ENCODE data around the gene CLEC19A. TPM values are rescaled to one million over a fixed set of nuclear protein-coding genes. Genes with fewer than 3 reads are reported as not detected.

Gene CLEC19A
- total RNA-seq, 1 experiment from 2014 or later = 0.09 TPM

GRCh38 chr16:19331794-19332193 is 46.3 kb downstream of the CLEC19A start:
- no peak for DNase-seq (ENCODE audit: low spot score)
- H3K4me3 Mint-ChIP-seq = no peak overlapping the region
- H3K36me3 Mint-ChIP-seq = peaks cover 5% of the 10 kb centered on the region; the same call in 1 of the 2 replicates
- TF ChIP-seq TCF7 (CRISPR knock-in tag; IDR thresholded peaks at IDR 0.05; ENCODE audit: low read depth) (no peak), ATF1 (CRISPR knock-in tag; IDR thresholded peaks at IDR 0.05) (no peak), GTF2I (CRISPR knock-in tag; conservative IDR thresholded peaks at IDR 0.05) (no peak)
- CTCF ChIA-PET = interaction anchor here (0.5 kb wide), 1 partner anchor 169 kb away, joined by 3 read pairs; no protein-coding TSS in a partner anchor
- H3K4me1 Mint-ChIP-seq = peaks cover 4% of the 10 kb centered on the region; the same call in 1 of the 2 replicates
- peaks cover 20% of the 10 kb centered on the region for H3K9me3 Mint-ChIP-seq
- POLR2A ChIA-PET = no interaction called here
- no peak for ATAC-seq
- no peaks in the 10 kb centered on the region; the same call in 1 of the 2 replicates for H3K27me3 Mint-ChIP-seq (ENCODE audit: low read depth)
- no peak overlapping the region for H3K27ac Mint-ChIP-seq

GRCh38 chr16:19338335-19338734 is 52.8 kb downstream of the CLEC19A start:
- Mint-ChIP-seq H3K27ac (no peak overlapping the region), H3K36me3 (0 out of 2 replicates have a peak, but pooled peaks cover 3% of the 10 kb centered on the region), H3K4me3 (no peak overlapping the region), H3K9me3 (peaks cover 28% of the 10 kb centered on the region), H3K4me1 (no peaks in the 10 kb centered on the region), H3K27me3 (ENCODE audit: low read depth) (peaks cover 5% of the 10 kb centered on the region; the same call in 1 of the 2 replicates)
- ChIA-PET POLR2A (no interaction called here), CTCF (interaction anchor here (0.8 kb wide), 1 partner anchor 392 kb away, joined by 3 read pairs; no protein-coding TSS in a partner anchor)
- ATAC-seq (peak; percentile 44), DNase-seq (ENCODE audit: low spot score) (no peak)
- peak; percentile 55; the same call in 1 of the 2 replicates for TF ChIP-seq USF1 (CRISPR knock-in tag; IDR thresholded peaks at IDR 0.05)
- no peak for TF ChIP-seq PRDM15 (CRISPR knock-in tag; IDR thresholded peaks at IDR 0.05)
- no peak for TF ChIP-seq ZNF138 (CRISPR knock-in tag; conservative IDR thresholded peaks at IDR 0.05)
- TF ChIP-seq ETV6 (CRISPR knock-in tag; IDR thresholded peaks at IDR 0.05) = no peak
- TF ChIP-seq USF2 (CRISPR knock-in tag; IDR thresholded peaks at IDR 0.05) = peak; percentile 77
- TF ChIP-seq SP1 (CRISPR knock-in tag; conservative IDR thresholded peaks at IDR 0.05) = no peak
- no peak for TF ChIP-seq JUN (CRISPR knock-in tag; IDR thresholded peaks at IDR 0.05)
- TF ChIP-seq NFYB (CRISPR knock-in tag; conservative IDR thresholded peaks at IDR 0.05; ENCODE audit: low read depth) = 0 out of 2 replicates have a peak, but pooled peaks have one; percentile 12

GRCh38 chr16:19344224-19344801 is 58.8 kb downstream of the CLEC19A start:
- Mint-ChIP-seq H3K4me3 (no peak overlapping the region), H3K27ac (no peak overlapping the region), H3K9me3 (peaks cover 28% of the 10 kb centered on the region), H3K27me3 (ENCODE audit: low read depth) (peaks cover 5% of the 10 kb centered on the region; the same call in 1 of the 2 replicates), H3K4me1 (peaks cover 36% of the 10 kb centered on the region), H3K36me3 (0 out of 2 replicates have a peak, but pooled peaks cover 3% of the 10 kb centered on the region)
- no peak for DNase-seq (ENCODE audit: low spot score)
- ChIA-PET POLR2A (no interaction called here), CTCF (interaction anchor here (0.6 kb wide), 1 partner anchor 169 kb away, joined by 3 read pairs; no protein-coding TSS in a partner anchor)
- TF ChIP-seq, protein P1, sequence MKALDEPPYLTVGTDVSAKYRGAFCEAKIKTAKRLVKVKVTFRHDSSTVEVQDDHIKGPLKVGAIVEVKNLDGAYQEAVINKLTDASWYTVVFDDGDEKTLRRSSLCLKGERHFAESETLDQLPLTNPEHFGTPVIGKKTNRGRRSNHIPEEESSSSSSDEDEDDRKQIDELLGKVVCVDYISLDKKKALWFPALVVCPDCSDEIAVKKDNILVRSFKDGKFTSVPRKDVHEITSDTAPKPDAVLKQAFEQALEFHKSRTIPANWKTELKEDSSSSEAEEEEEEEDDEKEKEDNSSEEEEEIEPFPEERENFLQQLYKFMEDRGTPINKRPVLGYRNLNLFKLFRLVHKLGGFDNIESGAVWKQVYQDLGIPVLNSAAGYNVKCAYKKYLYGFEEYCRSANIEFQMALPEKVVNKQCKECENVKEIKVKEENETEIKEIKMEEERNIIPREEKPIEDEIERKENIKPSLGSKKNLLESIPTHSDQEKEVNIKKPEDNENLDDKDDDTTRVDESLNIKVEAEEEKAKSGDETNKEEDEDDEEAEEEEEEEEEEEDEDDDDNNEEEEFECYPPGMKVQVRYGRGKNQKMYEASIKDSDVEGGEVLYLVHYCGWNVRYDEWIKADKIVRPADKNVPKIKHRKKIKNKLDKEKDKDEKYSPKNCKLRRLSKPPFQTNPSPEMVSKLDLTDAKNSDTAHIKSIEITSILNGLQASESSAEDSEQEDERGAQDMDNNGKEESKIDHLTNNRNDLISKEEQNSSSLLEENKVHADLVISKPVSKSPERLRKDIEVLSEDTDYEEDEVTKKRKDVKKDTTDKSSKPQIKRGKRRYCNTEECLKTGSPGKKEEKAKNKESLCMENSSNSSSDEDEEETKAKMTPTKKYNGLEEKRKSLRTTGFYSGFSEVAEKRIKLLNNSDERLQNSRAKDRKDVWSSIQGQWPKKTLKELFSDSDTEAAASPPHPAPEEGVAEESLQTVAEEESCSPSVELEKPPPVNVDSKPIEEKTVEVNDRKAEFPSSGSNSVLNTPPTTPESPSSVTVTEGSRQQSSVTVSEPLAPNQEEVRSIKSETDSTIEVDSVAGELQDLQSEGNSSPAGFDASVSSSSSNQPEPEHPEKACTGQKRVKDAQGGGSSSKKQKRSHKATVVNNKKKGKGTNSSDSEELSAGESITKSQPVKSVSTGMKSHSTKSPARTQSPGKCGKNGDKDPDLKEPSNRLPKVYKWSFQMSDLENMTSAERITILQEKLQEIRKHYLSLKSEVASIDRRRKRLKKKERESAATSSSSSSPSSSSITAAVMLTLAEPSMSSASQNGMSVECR (CRISPR knock-in tag; IDR thresholded peaks at IDR 0.05; ENCODE audit: borderline replicate concordance) = no peak
- ATAC-seq = no peak
